OCI-LY1 (cell line): ENCODE results near the gene VIPAS39.
"Not testable (repeated sequence)": the region's sequence is repeated elsewhere in the genome, so short reads cannot be mapped to it uniquely, and the experiment has no call there.

Source experiments
- H2AFZ ChIP-seq: fragments of 200-600 bp; sonication (generic), shearing (Covaris generic); 2 replicates; pipeline ENCODE4 v1.6.0; 2014; ENCODE audit warnings: antibody characterized with exemption, mild to moderate bottlenecking, low read length
- H3F3A ChIP-seq: fragments of 200-600 bp; sonication (generic), shearing (Covaris generic); 2 replicates; pipeline ENCODE4 v1.6.0; 2014; ENCODE audit warnings: mild to moderate bottlenecking, antibody characterized with exemption, low read length, moderate library complexity; ENCODE audit not compliant: insufficient read depth
- H3K27ac ChIP-seq: fragments of 200-600 bp; sonication (generic); 2 replicates; pipeline ENCODE4 v1.5.1; 2014; ENCODE audit warnings: low read length, mixed run types, mild to moderate bottlenecking, low read depth; ENCODE audit not compliant: poor library complexity, severe bottlenecking
- H3K27me3 ChIP-seq: fragments of 200-600 bp; sonication (generic); 2 replicates; pipeline ENCODE4 v1.6.0; 2014; ENCODE audit warnings: antibody characterized with exemption, mild to moderate bottlenecking, low read length, moderate library complexity; ENCODE audit not compliant: insufficient read depth
- H3K36me3 ChIP-seq: fragments of 200-600 bp; sonication (generic); 2 replicates; pipeline ENCODE4 v1.6.1; 2014; ENCODE audit warnings: mild to moderate bottlenecking, antibody characterized with exemption, low read length, moderate library complexity, mixed read lengths; ENCODE audit not compliant: insufficient read depth
- H3K4me1 ChIP-seq: fragments of 200-600 bp; sonication (generic); 2 replicates; pipeline ENCODE4 v1.5.1; 2014; ENCODE audit warnings: mild to moderate bottlenecking, low read length, moderate library complexity; ENCODE audit not compliant: insufficient read depth, severe bottlenecking
- H3K4me2 ChIP-seq: fragments of 200-600 bp; sonication (generic), shearing (Covaris generic); 2 replicates; pipeline ENCODE4 v1.6.1; 2014; ENCODE audit warnings: low read length
- H3K4me3 ChIP-seq: fragments of 200-600 bp; sonication (generic); 2 replicates; pipeline ENCODE4 v1.5.1; 2014; ENCODE audit warnings: low read length, low read depth, mild to moderate bottlenecking, mixed read lengths; ENCODE audit not compliant: poor library complexity, severe bottlenecking
- H3K79me2 ChIP-seq: fragments of 200-600 bp; shearing (Covaris generic); 2 replicates; pipeline ENCODE4 v1.6.1; 2016; ENCODE audit warnings: mixed run types, low read length, mixed read lengths; ENCODE audit not compliant: insufficient read depth
- H3K9ac ChIP-seq: fragments of 200-600 bp; sonication (generic), shearing (Covaris generic); 2 replicates; pipeline ENCODE4 v1.6.1; 2014; ENCODE audit warnings: mild to moderate bottlenecking, low read length, mixed read lengths
- H3K9me2 ChIP-seq: fragments of 200-600 bp; sonication (generic), shearing (Covaris generic); 2 replicates; pipeline ENCODE4 v1.6.1; 2014; ENCODE audit warnings: low read depth, mild to moderate bottlenecking, low read length, mixed read lengths
- H3K9me3 ChIP-seq: fragments of 200-600 bp; shearing (Covaris generic); 2 replicates; pipeline ENCODE4 v1.6.1; 2014; ENCODE audit warnings: low read length, mixed read lengths
- H4K20me1 ChIP-seq: fragments of 200-600 bp; sonication (generic), shearing (Covaris generic); 2 replicates; pipeline ENCODE4 v1.6.0; 2016; ENCODE audit warnings: mild to moderate bottlenecking, low read length; ENCODE audit not compliant: insufficient read depth
- EZH2 ChIP-seq: fragments of 200-600 bp; sonication (generic), shearing (Covaris generic); IDR thresholded peaks from 2 replicates; pipeline ENCODE4 v1.8.0; 2017; ENCODE audit warnings: borderline replicate concordance, mixed run types, mild to moderate bottlenecking, antibody characterized with exemption, low read length, moderate library complexity, mixed read lengths
- TF ChIP-seq, protein P1 (sequence below): fragments of 200-600 bp; sonication (generic), shearing (Covaris generic); IDR thresholded peaks from 2 replicates; pipeline ENCODE4 v1.5.1; 2017; ENCODE audit warnings: mild to moderate bottlenecking, antibody characterized with exemption, low read length, moderate library complexity, mixed read lengths

Gene VIPAS39

DNA sequence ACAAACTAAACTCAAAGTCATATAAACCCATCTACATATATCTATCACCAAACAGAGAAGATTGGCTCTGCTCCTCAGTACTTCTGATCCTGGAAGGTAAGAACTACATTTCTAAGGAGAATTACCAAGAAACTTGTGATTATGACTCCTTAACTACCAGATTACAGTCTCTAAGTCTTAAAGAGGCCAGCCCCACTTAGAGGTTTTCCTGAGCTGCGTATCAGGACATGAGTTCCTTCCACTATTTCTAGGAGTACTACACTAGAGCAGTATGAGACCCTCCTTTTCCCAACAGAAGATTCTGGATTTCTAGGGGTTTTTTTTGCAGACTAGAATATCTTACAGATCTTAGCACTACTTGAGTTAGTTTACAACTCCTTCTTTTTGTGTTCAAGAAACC, 34.0 kb downstream of the VIPAS39 start, which contains the start of gene NOXRED1:
TSS of gene NOXRED1 (minus strand) at position 101 of the 400 bp plus-strand sequence. CDS start 634 bp downstream, outside the sequence.
- Histone ChIP-seq H3K27me3 (no peaks in the 10 kb centered on the region), H3K9me3 (peaks cover 5% of the 10 kb centered on the region; the same call in 1 of the 2 replicates), H3K27ac (no peak within 1 kb of the TSS), H3F3A (no peaks in the 10 kb centered on the region), H3K4me3 (no peak within 1 kb of the TSS), H4K20me1 (no peaks in the 10 kb centered on the region), H2AFZ (no peak within 1 kb of the TSS), H3K9me2 (no peaks in the 10 kb centered on the region), H3K9ac (no peak within 1 kb of the TSS), H3K4me2 (no peak within 1 kb of the TSS), H3K4me1 (no peaks in the 10 kb centered on the region), H3K79me2 (no peaks in the 10 kb centered on the region), H3K36me3 (peaks cover 65% of the 10 kb centered on the region)
- TF ChIP-seq EZH2, result no peak
- TF ChIP-seq, protein P1, sequence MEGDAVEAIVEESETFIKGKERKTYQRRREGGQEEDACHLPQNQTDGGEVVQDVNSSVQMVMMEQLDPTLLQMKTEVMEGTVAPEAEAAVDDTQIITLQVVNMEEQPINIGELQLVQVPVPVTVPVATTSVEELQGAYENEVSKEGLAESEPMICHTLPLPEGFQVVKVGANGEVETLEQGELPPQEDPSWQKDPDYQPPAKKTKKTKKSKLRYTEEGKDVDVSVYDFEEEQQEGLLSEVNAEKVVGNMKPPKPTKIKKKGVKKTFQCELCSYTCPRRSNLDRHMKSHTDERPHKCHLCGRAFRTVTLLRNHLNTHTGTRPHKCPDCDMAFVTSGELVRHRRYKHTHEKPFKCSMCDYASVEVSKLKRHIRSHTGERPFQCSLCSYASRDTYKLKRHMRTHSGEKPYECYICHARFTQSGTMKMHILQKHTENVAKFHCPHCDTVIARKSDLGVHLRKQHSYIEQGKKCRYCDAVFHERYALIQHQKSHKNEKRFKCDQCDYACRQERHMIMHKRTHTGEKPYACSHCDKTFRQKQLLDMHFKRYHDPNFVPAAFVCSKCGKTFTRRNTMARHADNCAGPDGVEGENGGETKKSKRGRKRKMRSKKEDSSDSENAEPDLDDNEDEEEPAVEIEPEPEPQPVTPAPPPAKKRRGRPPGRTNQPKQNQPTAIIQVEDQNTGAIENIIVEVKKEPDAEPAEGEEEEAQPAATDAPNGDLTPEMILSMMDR, result no peak

GRCh38 chr14:77421201-77421600, 36.2 kb downstream of the VIPAS39 start:
- no peak overlapping the region for H3K27ac ChIP-seq
- H3K9ac ChIP-seq, result no peak overlapping the region
- H3K9me2 ChIP-seq, result no peaks in the 10 kb centered on the region
- H3K4me3 ChIP-seq, result no peak overlapping the region
- no peak overlapping the region for H2AFZ ChIP-seq
- no peaks in the 10 kb centered on the region for H3F3A ChIP-seq
- no peak overlapping the region for H3K4me2 ChIP-seq
- H3K27me3 ChIP-seq, result no peaks in the 10 kb centered on the region
- TF ChIP-seq, protein P1, result no peak
- TF ChIP-seq EZH2, result no peak
- no peaks in the 10 kb centered on the region for H3K79me2 ChIP-seq
- peaks cover 44% of the 10 kb centered on the region for H3K36me3 ChIP-seq
- no peaks in the 10 kb centered on the region for H4K20me1 ChIP-seq
- H3K9me3 ChIP-seq, result peaks cover 5% of the 10 kb centered on the region; the same call in 1 of the 2 replicates
- no peaks in the 10 kb centered on the region for H3K4me1 ChIP-seq

DNA sequence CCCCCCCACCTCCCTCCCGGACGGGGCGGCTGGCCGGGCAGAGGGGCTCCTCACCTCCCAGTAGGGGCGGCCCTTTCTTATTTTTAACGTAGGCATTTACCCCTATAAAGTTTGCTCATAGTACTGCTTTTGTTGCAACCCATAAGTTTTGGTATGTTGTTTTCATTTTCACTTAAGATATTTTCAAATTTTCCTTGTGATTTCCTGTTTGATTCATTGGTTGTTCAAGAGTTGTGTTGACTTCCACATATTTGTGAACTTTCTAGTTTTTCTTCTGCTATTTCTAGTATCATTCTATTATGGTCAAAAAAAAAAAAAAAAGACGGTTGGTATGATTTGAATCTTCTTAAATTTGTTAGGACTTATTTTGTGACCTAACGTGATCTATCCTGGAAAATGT, 40.6 kb downstream of the VIPAS39 start:
- H4K20me1 ChIP-seq, result no peaks in the 10 kb centered on the region
- no peaks in the 10 kb centered on the region for H3K4me1 ChIP-seq
- peaks cover 2% of the 10 kb centered on the region; the same call in 1 of the 2 replicates for H3K36me3 ChIP-seq
- no peak overlapping the region for H3K4me2 ChIP-seq
- H3K27ac ChIP-seq, result no peak overlapping the region
- no peak overlapping the region for H3K4me3 ChIP-seq
- no peaks in the 10 kb centered on the region for H3K27me3 ChIP-seq
- H3K9me3 ChIP-seq, result peaks cover 5% of the 10 kb centered on the region; the same call in 1 of the 2 replicates
- TF ChIP-seq, protein P1, result no peak
- no peak for TF ChIP-seq EZH2
- H3K9me2 ChIP-seq, result no peaks in the 10 kb centered on the region
- no peaks in the 10 kb centered on the region for H3K79me2 ChIP-seq
- H2AFZ ChIP-seq, result no peak overlapping the region
- H3K9ac ChIP-seq, result no peak overlapping the region
- no peaks in the 10 kb centered on the region for H3F3A ChIP-seq

DNA sequence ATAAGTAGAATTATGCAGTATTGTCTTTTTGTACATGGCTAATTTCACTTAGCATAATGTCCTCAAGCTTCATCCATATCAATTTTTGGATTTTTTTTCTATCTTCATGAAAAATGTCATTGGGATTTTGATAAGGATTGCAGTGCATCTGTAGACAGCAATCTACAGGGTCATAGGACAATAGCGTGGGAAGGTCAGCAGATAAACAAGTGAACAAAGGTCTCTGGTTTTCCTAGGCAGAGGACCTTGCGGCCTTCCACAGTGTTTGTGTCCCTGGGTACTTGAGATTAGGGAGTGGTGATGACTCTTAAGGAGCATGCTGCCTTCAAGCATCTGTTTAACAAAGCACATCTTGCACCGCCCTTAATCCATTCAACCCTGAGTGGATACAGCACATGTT, 41.3 kb downstream of the VIPAS39 start:
- not testable (repeated sequence) for H2AFZ ChIP-seq, H3K36me3 ChIP-seq, H3K9ac ChIP-seq, H3F3A ChIP-seq, H3K4me2 ChIP-seq, H3K4me3 ChIP-seq, H3K9me2 ChIP-seq, H3K9me3 ChIP-seq, H3K27me3 ChIP-seq, H3K27ac ChIP-seq, H3K79me2 ChIP-seq, H3K4me1 ChIP-seq, H4K20me1 ChIP-seq

- not testable (repeated sequence) for H3F3A ChIP-seq, H3K79me2 ChIP-seq, H3K4me1 ChIP-seq, H4K20me1 ChIP-seq, H3K9me3 ChIP-seq, H3K4me3 ChIP-seq, H3K36me3 ChIP-seq, H3K9ac ChIP-seq, H2AFZ ChIP-seq, H3K27ac ChIP-seq, H3K27me3 ChIP-seq, H3K4me2 ChIP-seq, H3K9me2 ChIP-seq
Observed at GRCh38 chr14:77415403-77416030, 41.9 kb downstream of the VIPAS39 start.
